Thyroid gland (tissue), 4 donors: ENCODE results near the gene GRIA1.

Experiments
- POLR2A ChIP-seq, 2 donors: fragments of 450-650 bp; IDR thresholded peaks; one replicate each; pipeline ENCODE4 v1.6.1; 2017; ENCODE audit warnings: antibody characterized with exemption in 2 of 2, mild to moderate bottlenecking in 2 of 2, moderate library complexity in 1 of 2
- TF ChIP-seq, protein P1 (sequence below), 6 experiments: fragments of 200-600 bp in 3 of 6; fragments of 450-650 bp in 3 of 6; sonication (generic) in 3 of 6; IDR thresholded peaks; one replicate each; pipeline ENCODE4 v1.5.1; 2016 to 2019; ENCODE audit warnings: antibody characterized with exemption in 6 of 6, mild to moderate bottlenecking in 2 of 6, inconsistent platforms in 1 of 6, moderate library complexity in 1 of 6

DNA sequence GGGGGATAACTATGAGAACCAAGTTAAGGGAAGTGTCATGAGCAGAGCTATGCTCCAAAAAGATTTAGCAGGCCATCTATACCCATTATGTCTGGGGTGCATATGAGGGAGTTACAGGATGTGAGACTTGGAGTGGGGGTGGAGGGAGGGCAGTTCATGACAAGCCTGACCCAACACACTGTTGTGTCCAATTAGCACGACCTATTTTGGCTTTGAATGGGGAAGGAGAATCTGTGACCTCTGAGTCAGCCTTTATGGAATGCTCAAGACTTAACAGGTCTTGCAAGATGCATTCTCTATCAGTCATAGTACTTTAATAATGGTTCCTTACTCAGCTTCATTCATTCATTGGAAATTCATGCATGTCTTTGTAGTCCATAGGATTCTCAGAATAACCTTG, 71.7 kb downstream of the GRIA1 start:
- TF ChIP-seq, protein P1, sequence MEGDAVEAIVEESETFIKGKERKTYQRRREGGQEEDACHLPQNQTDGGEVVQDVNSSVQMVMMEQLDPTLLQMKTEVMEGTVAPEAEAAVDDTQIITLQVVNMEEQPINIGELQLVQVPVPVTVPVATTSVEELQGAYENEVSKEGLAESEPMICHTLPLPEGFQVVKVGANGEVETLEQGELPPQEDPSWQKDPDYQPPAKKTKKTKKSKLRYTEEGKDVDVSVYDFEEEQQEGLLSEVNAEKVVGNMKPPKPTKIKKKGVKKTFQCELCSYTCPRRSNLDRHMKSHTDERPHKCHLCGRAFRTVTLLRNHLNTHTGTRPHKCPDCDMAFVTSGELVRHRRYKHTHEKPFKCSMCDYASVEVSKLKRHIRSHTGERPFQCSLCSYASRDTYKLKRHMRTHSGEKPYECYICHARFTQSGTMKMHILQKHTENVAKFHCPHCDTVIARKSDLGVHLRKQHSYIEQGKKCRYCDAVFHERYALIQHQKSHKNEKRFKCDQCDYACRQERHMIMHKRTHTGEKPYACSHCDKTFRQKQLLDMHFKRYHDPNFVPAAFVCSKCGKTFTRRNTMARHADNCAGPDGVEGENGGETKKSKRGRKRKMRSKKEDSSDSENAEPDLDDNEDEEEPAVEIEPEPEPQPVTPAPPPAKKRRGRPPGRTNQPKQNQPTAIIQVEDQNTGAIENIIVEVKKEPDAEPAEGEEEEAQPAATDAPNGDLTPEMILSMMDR (IDR thresholded peaks at IDR 0.05), result no peak
- TF ChIP-seq POLR2A (IDR thresholded peaks at IDR 0.05), result no peak
